HepG2 (cell line): ENCODE results near the gene SCT. TPM values are rescaled to one million over a fixed set of nuclear protein-coding genes. Genes with fewer than 3 reads are reported as not detected.

Experiments used
- FOXA3 ChIP-seq: IDR thresholded peaks from 2 replicates; pipeline ENCODE4 v1.6.1; 2016; ENCODE audit warnings: missing genetic modification reagents, missing compliant biosample characterization
- NCOR1 ChIP-seq: fragments of 200-600 bp; sonication (generic); IDR thresholded peaks from 2 replicates; pipeline ENCODE4 v1.7.0; 2017; ENCODE audit warnings: antibody characterized with exemption, low read length, borderline replicate concordance
- NFRKB ChIP-seq: fragments of 450-650 bp; IDR thresholded peaks from 2 replicates; pipeline ENCODE4 v1.6.1; 2017
- SP1 ChIP-seq, 2 experiments: fragments of 450-650 bp in 1 of 2; sonication (generic) in 1 of 2; formaldehyde crosslinking in 1 of 2; IDR thresholded peaks; 2 replicates each; pipeline versions ENCODE4 v1.4.0 to v1.6.1; 2016 to 2020; ENCODE audit warnings: missing genetic modification reagents in 1 of 2
- ZNF703 ChIP-seq: sonication (generic); formaldehyde crosslinking; IDR thresholded peaks from 2 replicates; pipeline ENCODE4 v1.5.1; 2020; ENCODE audit warnings: missing genetic modification reagents, mild to moderate bottlenecking, moderate library complexity, borderline replicate concordance
- polyA plus RNA-seq, 8 experiments: library from polyadenylated mRNA; depleted of rRNA in 3 of 8; stranded (reverse) in 7 of 8; unstranded in 1 of 8; fragments of >200 nt; fragmentation: Illumina TruSeq in 4 of 8; extraction: Trizol in 4 of 8; gene quantifications; 2 replicates each; pipeline versions ENCODE4 v1.2.1 to v1.2.3, GENCODE V29; 2011 to 2016; ENCODE audit warnings: low read depth in 4 of 8, missing spikeins in 1 of 8, mixed read lengths in 1 of 8; ENCODE audit not compliant: insufficient read depth in 1 of 8
- total RNA-seq, 5 experiments: library from RNA; depleted of rRNA; stranded (reverse); fragments of >200 nt; fragmentation: Illumina TruSeq; extraction: Trizol; gene quantifications; 2 replicates each; pipeline ENCODE4 v1.2.3, GENCODE V29; 2016; ENCODE audit warnings: low read depth in 1 of 5
- TF ChIP-seq, protein P1 (sequence below): sonication (generic); formaldehyde crosslinking; IDR thresholded peaks from 2 replicates; pipeline ENCODE4 v1.4.0; 2020; ENCODE audit warnings: missing genetic modification reagents
- TF ChIP-seq, protein P2 (sequence below): sonication (generic); formaldehyde crosslinking; IDR thresholded peaks from one replicate; pipeline ENCODE4 v1.5.1; 2020; ENCODE audit warnings: mild to moderate bottlenecking, missing genetic modification reagents; ENCODE audit errors: not compliant biosample characterization
- TF ChIP-seq, protein P3 (sequence below): sonication (generic); formaldehyde crosslinking; IDR thresholded peaks from 2 replicates; pipeline ENCODE4 v1.8.1; 2022; ENCODE audit warnings: mild to moderate bottlenecking, missing genetic modification reagents
- TF ChIP-seq, protein P4 (sequence below): sonication (generic); formaldehyde crosslinking; IDR thresholded peaks from 2 replicates; pipeline ENCODE4 v1.9.0; 2022; ENCODE audit warnings: low read depth, missing genetic modification reagents
- TF ChIP-seq, protein P5 (sequence below): sonication (generic); formaldehyde crosslinking; conservative IDR thresholded peaks from 2 replicates; pipeline ENCODE4 v1.5.0; 2020; ENCODE audit warnings: missing genetic modification reagents
- TF ChIP-seq, protein P6 (sequence below): sonication (generic); formaldehyde crosslinking; IDR thresholded peaks from 2 replicates; pipeline ENCODE4; 2020; ENCODE audit warnings: missing genetic modification reagents, mild to moderate bottlenecking, borderline replicate concordance

Gene SCT
- total and polyA plus RNA-seq, 2 of the 13 experiments (the other 11 are each of a cell fraction or from before 2014, with no cell fraction given): not detected

DNA sequence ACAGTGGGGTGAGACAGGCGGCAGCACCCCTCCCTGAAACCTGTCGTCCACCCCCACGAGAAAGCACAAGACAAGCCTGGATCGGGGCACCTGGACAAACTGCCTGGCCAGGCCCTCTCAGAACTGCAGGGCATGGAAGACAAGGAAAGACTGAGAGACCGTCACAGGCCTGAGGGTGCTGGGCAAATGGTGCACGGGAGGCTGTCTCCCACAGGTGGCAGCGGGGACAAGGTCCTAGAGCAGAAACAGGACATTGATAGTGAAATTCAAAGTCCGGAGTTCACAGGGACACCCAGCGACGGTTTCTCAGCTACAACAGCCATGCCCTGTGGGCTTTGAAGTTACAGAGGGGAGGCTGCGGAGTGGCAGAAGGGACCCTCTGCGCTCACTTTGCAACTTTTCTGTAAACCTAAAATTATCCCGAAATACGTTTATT is 30.7 kb upstream of the SCT start (continued):
- TF ChIP-seq, protein P1, sequence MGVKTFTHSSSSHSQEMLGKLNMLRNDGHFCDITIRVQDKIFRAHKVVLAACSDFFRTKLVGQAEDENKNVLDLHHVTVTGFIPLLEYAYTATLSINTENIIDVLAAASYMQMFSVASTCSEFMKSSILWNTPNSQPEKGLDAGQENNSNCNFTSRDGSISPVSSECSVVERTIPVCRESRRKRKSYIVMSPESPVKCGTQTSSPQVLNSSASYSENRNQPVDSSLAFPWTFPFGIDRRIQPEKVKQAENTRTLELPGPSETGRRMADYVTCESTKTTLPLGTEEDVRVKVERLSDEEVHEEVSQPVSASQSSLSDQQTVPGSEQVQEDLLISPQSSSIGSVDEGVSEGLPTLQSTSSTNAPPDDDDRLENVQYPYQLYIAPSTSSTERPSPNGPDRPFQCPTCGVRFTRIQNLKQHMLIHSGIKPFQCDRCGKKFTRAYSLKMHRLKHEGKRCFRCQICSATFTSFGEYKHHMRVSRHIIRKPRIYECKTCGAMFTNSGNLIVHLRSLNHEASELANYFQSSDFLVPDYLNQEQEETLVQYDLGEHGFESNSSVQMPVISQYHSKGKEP (CRISPR knock-in tag): no peak
- TF ChIP-seq NCOR1: peak; percentile 91
- TF ChIP-seq, protein P2, sequence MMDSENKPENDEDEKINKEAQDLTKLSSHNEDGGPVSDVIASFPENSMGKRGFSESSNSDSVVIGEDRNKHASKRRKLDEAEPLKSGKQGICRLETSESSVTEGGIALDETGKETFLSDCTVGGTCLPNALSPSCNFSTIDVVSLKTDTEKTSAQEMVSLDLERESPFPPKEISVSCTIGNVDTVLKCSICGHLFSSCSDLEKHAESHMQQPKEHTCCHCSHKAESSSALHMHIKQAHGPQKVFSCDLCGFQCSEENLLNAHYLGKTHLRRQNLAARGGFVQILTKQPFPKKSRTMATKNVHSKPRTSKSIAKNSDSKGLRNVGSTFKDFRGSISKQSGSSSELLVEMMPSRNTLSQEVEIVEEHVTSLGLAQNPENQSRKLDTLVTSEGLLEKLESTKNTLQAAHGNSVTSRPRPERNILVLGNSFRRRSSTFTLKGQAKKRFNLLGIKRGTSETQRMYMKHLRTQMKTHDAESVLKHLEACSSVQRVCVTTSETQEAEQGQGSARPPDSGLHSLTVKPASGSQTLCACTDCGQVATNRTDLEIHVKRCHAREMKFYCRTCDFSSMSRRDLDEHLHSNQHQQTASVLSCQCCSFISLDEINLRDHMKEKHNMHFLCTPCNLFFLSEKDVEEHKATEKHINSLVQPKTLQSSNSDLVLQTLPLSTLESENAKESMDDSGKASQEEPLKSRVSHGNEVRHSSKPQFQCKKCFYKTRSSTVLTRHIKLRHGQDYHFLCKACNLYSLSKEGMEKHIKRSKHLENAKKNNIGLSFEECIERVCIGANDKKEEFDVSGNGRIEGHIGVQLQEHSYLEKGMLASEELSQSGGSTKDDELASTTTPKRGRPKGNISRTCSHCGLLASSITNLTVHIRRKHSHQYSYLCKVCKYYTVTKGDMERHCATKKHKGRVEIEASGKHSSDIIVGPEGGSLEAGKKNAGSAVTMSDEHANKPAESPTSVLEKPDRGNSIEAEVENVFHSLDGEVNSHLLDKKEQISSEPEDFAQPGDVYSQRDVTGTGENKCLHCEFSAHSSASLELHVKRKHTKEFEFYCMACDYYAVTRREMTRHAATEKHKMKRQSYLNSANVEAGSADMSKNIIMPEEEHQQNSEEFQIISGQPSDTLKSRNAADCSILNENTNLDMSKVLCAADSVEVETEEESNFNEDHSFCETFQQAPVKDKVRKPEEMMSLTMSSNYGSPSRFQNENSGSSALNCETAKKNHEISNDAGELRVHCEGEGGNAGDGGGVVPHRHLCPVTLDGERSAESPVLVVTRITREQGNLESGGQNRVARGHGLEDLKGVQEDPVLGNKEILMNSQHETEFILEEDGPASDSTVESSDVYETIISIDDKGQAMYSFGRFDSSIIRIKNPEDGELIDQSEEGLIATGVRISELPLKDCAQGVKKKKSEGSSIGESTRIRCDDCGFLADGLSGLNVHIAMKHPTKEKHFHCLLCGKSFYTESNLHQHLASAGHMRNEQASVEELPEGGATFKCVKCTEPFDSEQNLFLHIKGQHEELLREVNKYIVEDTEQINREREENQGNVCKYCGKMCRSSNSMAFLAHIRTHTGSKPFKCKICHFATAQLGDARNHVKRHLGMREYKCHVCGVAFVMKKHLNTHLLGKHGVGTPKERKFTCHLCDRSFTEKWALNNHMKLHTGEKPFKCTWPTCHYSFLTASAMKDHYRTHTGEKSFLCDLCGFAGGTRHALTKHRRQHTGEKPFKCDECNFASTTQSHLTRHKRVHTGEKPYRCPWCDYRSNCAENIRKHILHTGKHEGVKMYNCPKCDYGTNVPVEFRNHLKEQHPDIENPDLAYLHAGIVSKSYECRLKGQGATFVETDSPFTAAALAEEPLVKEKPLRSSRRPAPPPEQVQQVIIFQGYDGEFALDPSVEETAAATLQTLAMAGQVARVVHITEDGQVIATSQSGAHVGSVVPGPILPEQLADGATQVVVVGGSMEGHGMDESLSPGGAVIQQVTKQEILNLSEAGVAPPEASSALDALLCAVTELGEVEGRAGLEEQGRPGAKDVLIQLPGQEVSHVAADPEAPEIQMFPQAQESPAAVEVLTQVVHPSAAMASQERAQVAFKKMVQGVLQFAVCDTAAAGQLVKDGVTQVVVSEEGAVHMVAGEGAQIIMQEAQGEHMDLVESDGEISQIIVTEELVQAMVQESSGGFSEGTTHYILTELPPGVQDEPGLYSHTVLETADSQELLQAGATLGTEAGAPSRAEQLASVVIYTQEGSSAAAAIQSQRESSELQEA: no peak
- no peak for TF ChIP-seq ZNF703 (CRISPR knock-in tag)
- no peak for TF ChIP-seq FOXA3 (CRISPR knock-in tag)
- no peak for TF ChIP-seq NFRKB
- no peak for TF ChIP-seq SP1 (IDR thresholded peaks at IDR 0.05)
- no peak for TF ChIP-seq SP1 (CRISPR knock-in tag; IDR thresholded peaks at IDR 0.05)
- TF ChIP-seq, protein P3, sequence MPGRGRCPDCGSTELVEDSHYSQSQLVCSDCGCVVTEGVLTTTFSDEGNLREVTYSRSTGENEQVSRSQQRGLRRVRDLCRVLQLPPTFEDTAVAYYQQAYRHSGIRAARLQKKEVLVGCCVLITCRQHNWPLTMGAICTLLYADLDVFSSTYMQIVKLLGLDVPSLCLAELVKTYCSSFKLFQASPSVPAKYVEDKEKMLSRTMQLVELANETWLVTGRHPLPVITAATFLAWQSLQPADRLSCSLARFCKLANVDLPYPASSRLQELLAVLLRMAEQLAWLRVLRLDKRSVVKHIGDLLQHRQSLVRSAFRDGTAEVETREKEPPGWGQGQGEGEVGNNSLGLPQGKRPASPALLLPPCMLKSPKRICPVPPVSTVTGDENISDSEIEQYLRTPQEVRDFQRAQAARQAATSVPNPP (CRISPR knock-in tag): no peak
- TF ChIP-seq, protein P4, sequence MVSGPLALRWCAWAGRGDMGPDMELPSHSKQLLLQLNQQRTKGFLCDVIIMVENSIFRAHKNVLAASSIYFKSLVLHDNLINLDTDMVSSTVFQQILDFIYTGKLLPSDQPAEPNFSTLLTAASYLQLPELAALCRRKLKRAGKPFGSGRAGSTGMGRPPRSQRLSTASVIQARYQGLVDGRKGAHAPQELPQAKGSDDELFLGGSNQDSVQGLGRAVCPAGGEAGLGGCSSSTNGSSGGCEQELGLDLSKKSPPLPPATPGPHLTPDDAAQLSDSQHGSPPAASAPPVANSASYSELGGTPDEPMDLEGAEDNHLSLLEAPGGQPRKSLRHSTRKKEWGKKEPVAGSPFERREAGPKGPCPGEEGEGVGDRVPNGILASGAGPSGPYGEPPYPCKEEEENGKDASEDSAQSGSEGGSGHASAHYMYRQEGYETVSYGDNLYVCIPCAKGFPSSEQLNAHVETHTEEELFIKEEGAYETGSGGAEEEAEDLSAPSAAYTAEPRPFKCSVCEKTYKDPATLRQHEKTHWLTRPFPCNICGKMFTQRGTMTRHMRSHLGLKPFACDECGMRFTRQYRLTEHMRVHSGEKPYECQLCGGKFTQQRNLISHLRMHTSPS (CRISPR knock-in tag): peak; percentile 36; the same call in 1 of the 2 replicates
- TF ChIP-seq, protein P5, sequence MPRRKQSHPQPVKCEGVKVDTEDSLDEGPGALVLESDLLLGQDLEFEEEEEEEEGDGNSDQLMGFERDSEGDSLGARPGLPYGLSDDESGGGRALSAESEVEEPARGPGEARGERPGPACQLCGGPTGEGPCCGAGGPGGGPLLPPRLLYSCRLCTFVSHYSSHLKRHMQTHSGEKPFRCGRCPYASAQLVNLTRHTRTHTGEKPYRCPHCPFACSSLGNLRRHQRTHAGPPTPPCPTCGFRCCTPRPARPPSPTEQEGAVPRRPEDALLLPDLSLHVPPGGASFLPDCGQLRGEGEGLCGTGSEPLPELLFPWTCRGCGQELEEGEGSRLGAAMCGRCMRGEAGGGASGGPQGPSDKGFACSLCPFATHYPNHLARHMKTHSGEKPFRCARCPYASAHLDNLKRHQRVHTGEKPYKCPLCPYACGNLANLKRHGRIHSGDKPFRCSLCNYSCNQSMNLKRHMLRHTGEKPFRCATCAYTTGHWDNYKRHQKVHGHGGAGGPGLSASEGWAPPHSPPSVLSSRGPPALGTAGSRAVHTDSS (CRISPR knock-in tag): no peak
- TF ChIP-seq, protein P6, sequence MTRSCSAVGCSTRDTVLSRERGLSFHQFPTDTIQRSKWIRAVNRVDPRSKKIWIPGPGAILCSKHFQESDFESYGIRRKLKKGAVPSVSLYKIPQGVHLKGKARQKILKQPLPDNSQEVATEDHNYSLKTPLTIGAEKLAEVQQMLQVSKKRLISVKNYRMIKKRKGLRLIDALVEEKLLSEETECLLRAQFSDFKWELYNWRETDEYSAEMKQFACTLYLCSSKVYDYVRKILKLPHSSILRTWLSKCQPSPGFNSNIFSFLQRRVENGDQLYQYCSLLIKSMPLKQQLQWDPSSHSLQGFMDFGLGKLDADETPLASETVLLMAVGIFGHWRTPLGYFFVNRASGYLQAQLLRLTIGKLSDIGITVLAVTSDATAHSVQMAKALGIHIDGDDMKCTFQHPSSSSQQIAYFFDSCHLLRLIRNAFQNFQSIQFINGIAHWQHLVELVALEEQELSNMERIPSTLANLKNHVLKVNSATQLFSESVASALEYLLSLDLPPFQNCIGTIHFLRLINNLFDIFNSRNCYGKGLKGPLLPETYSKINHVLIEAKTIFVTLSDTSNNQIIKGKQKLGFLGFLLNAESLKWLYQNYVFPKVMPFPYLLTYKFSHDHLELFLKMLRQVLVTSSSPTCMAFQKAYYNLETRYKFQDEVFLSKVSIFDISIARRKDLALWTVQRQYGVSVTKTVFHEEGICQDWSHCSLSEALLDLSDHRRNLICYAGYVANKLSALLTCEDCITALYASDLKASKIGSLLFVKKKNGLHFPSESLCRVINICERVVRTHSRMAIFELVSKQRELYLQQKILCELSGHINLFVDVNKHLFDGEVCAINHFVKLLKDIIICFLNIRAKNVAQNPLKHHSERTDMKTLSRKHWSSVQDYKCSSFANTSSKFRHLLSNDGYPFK (CRISPR knock-in tag): no peak
